Thyroid gland (tissue), 4 donors: ENCODE measurements around the gene NFYA. TPM values are rescaled to one million over a fixed set of nuclear protein-coding genes. Genes with fewer than 3 reads are reported as not detected.
A peak's percentile ranks its signal among the peaks of the same experiment; 100 is the strongest.

Source experiments
- DNase-seq, 2 donors: peaks; one replicate each; pipeline ENCODE4 v3.0.0-alpha.2; 2019
- H3K27ac ChIP-seq, 3 donors: fragments of 200-600 bp; sonication (generic); 1 replicate in 2 of 3; 2 replicates in 1 of 3; pipeline ENCODE4 v1.5.1; 2016 to 2019; ENCODE audit warnings: mild to moderate bottlenecking in 1 of 3, moderate library complexity in 1 of 3
- H3K27me3 ChIP-seq: fragments of 200-600 bp; sonication (generic); one replicate; pipeline ENCODE4 v1.5.1; 2019
- H3K36me3 ChIP-seq, 2 donors: fragments of 200-600 bp; sonication (generic); one replicate each; pipeline ENCODE4 v1.5.1; 2016 to 2019
- H3K4me1 ChIP-seq, 2 donors: fragments of 200-600 bp; sonication (generic); one replicate each; pipeline ENCODE4 v1.5.1; 2017 to 2019
- H3K4me3 ChIP-seq, 3 donors: fragments of 200-600 bp; sonication (generic); replicated peaks in 1 of 3; 1 replicate in 2 of 3; 2 replicates in 1 of 3; pipeline ENCODE4 v1.5.1; 2016; ENCODE audit warnings: mild to moderate bottlenecking in 1 of 3
- H3K9me3 ChIP-seq: fragments of 200-600 bp; sonication (generic); one replicate; pipeline ENCODE4 v1.5.1; 2017
- POLR2A ChIP-seq, 2 donors: fragments of 450-650 bp; IDR thresholded peaks; one replicate each; pipeline ENCODE4 v1.6.1; 2017; ENCODE audit warnings: antibody characterized with exemption in 2 of 2, mild to moderate bottlenecking in 2 of 2, moderate library complexity in 1 of 2
- WGBS, 2 donors: methylation state at CpG; one replicate each; pipeline ENCODE4 v1.1.5; 2017; 5-methylcytosine and 5-hydroxymethylcytosine counted together
- intact Hi-C: fragments of 100-400 bp; cut with DNase I; formaldehyde crosslinking; loops from one replicate; pipeline ENCODE4 v1.15.1; 2023
- total RNA-seq, 4 donors: library from RNA; depleted of rRNA; stranded (reverse); fragments of >200 nt; gene quantifications; one replicate each; pipeline ENCODE4 v1.2.3, GENCODE V29; 2016
- TF ChIP-seq, protein P1 (sequence below), 6 experiments: fragments of 200-600 bp in 3 of 6; fragments of 450-650 bp in 3 of 6; sonication (generic) in 3 of 6; IDR thresholded peaks; one replicate each; pipeline ENCODE4 v1.5.1; 2016 to 2019; ENCODE audit warnings: antibody characterized with exemption in 6 of 6, mild to moderate bottlenecking in 2 of 6, inconsistent platforms in 1 of 6, moderate library complexity in 1 of 6

NFYA gene
- total RNA-seq, 4 donors from 2014 or later: 31.8 to 40.3 (median 36.0) TPM

DNA sequence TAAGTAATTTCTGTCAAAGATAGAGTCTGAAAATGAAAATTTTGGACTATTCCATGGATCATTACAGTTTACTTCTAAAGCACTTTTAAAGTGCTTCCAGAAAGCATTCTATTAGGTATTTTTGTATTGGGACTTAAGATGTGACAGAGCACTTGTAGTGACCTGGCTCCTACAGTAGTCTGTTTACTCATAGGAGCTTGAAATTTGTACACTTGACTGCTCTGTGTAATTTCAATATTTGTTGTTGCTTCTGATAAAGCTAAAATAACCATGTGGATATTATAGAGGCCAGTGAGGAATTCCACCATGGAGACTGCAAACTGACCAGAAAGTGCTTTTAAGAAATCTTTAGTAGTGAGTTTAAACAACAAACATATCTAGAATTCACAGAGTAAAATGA, 10.3 kb downstream of the NFYA start:
- H3K36me3 ChIP-seq: peaks cover 10 to 12% of the 10 kb centered on the region in 2 donors
- TF ChIP-seq, protein P1, sequence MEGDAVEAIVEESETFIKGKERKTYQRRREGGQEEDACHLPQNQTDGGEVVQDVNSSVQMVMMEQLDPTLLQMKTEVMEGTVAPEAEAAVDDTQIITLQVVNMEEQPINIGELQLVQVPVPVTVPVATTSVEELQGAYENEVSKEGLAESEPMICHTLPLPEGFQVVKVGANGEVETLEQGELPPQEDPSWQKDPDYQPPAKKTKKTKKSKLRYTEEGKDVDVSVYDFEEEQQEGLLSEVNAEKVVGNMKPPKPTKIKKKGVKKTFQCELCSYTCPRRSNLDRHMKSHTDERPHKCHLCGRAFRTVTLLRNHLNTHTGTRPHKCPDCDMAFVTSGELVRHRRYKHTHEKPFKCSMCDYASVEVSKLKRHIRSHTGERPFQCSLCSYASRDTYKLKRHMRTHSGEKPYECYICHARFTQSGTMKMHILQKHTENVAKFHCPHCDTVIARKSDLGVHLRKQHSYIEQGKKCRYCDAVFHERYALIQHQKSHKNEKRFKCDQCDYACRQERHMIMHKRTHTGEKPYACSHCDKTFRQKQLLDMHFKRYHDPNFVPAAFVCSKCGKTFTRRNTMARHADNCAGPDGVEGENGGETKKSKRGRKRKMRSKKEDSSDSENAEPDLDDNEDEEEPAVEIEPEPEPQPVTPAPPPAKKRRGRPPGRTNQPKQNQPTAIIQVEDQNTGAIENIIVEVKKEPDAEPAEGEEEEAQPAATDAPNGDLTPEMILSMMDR (IDR thresholded peaks at IDR 0.05): no peak
- TF ChIP-seq POLR2A (IDR thresholded peaks at IDR 0.05): no peak
- intact Hi-C loops: no loop called here
- no peak for DNase-seq
- H3K4me1 ChIP-seq: peaks cover 2 to 12% of the 10 kb centered on the region in 2 donors
- H3K27me3 ChIP-seq: no peaks in the 10 kb centered on the region
- no peak overlapping the region for H3K4me3 ChIP-seq
- no peaks in the 10 kb centered on the region for H3K9me3 ChIP-seq
- H3K27ac ChIP-seq: peak overlapping the region in 1 of 3 donors; percentile 3

DNA sequence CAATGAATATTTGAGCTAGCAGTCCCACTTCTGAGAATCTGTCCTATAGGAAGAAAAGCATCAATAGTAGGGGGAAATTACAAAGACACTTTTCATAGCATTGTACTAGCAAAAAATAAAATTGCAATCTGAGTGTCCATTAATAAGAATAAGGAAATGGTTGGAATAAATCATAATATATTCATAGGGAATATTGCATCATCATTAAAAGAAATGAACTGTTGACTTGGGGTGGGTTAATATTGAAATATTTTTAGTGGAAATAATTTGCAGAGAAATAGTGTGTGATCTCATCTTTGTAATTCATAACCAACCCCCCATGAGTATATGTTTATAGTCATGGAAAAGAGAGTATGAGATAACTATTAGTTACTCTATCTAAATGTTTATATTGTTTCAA, 12.4 kb downstream of the NFYA start:
- H3K36me3 ChIP-seq: peaks cover 18 to 21% of the 10 kb centered on the region in 2 donors
- no peaks in the 10 kb centered on the region for H3K9me3 ChIP-seq
- DNase-seq: no peak
- H3K4me1 ChIP-seq: peaks cover 10 to 18% of the 10 kb centered on the region in 2 donors
- H3K27ac ChIP-seq: no peak overlapping the region
- TF ChIP-seq, protein P1 (IDR thresholded peaks at IDR 0.05): no peak
- no peak for TF ChIP-seq POLR2A (IDR thresholded peaks at IDR 0.05)
- no peaks in the 10 kb centered on the region for H3K27me3 ChIP-seq
- no peak overlapping the region for H3K4me3 ChIP-seq
- intact Hi-C loops: no loop called here

- Histone ChIP-seq H3K9me3 (no peaks in the 10 kb centered on the region), H3K36me3 (peaks cover 21 to 26% of the 10 kb centered on the region in 2 donors), H3K27ac (peak overlapping the region; percentile 7 to 55 (median 38)), H3K4me1 (peaks cover 30 to 40% of the 10 kb centered on the region in 2 donors), H3K4me3 (no peak overlapping the region), H3K27me3 (no peaks in the 10 kb centered on the region)
- DNase-seq: peak; percentile 53 to 68
- TF ChIP-seq POLR2A (IDR thresholded peaks at IDR 0.05): no peak
- TF ChIP-seq, protein P1 (IDR thresholded peaks at IDR 0.05): no peak
- intact Hi-C loops: no loop called here
- WGBS, 2 donors: 71 to 74% methylated on average over 4 of the region's 4 CpGs
Observed at GRCh38 chr6:41088451-41088850, 15.7 kb downstream of the NFYA start.

DNA sequence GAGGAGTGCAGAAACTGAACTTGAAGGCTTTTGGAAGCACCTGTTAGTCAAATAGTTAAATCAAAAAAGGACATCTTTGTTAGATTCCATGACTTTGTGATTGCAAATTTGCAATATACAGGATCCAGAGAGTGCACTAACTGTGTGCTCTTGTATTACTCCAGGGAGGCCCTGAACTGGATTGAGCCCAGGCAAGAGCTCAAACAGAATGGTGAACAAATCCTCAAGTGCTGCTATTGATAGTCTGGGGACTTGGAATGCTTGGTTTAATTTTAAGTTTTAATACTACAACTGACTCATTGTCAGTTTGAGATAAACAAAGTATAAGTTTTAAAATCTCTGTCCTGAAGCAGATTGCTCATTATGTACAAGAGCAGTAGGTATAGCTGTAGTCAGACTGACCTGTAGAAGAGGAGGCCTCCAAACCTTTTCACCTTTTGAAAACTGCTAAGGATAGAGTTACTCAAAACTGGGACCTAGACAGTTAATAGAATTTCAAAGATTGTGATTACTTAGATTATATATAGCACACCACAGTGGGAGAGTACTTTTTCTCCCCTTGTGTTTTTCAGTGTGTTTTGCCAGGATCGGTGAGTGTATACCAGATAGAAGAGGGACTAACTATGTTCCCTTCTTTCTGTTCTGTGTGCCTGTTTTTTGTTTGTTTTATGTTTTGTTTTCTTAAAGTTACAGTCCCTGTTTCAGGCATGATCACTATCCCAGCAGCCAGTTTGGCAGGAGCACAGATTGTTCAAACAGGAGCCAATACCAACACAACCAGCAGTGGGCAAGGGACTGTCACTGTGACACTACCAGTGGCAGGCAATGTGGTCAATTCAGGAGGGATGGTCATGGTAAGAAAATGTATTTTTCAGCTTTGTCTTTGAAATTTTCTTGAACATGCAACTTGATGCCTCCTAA, 18.3 kb downstream of the NFYA start:
- peak overlapping the region; percentile 35 to 67 (median 49) for H3K27ac ChIP-seq
- no peaks in the 10 kb centered on the region for H3K27me3 ChIP-seq
- 26 to 52% methylated on average over 1 of the region's 1 CpG for WGBS, 2 donors
- peak in 1 of 2 donors; percentile 10 for TF ChIP-seq POLR2A (IDR thresholded peaks at IDR 0.05)
- TF ChIP-seq, protein P1 (IDR thresholded peaks at IDR 0.05): no peak
- H3K36me3 ChIP-seq: peaks cover 40 to 45% of the 10 kb centered on the region in 2 donors
- peak; percentile 66 to 78 for DNase-seq
- H3K4me1 ChIP-seq: peaks cover 30 to 38% of the 10 kb centered on the region in 2 donors
- no peaks in the 10 kb centered on the region for H3K9me3 ChIP-seq
- no peak overlapping the region for H3K4me3 ChIP-seq
- intact Hi-C loops: no loop called here
